A549 (cell line): ENCODE measurements around the gene STAT4. TPM values are rescaled to one million over a fixed set of nuclear protein-coding genes. Genes with fewer than 3 reads are reported as not detected.

Source experiments
- ATAC-seq, 2 experiments: fragments of 200-7000 bp in 1 of 2; fragments of >200 bp in 1 of 2; cut with Nextera tagmentation in 1 of 2; cut with Tn5 transposase in 1 of 2; 3 replicates each; pipeline versions ENCODE4 v1.8.0 to v1.9.1; 2018 to 2020; ENCODE audit warnings: mild to moderate bottlenecking in 1 of 2, moderate library complexity in 1 of 2
- CTCF ChIA-PET: fragments of 300-600 bp; sonication (Branson Sonifier 250); formaldehyde crosslinking; extraction: SDS; loops from one replicate; lab custom pipeline; 2021; ENCODE audit warnings: antibody characterized with exemption, inconsistent platforms; lab: Yijun Ruan, JAX
- POLR2A ChIA-PET: fragments of 350-600 bp; formaldehyde crosslinking; extraction: SDS; loops from one replicate; lab custom pipeline; 2021; ENCODE audit warnings: antibody characterized with exemption, inconsistent platforms; lab: Yijun Ruan, JAX
- DNase-seq, 2 experiments: peaks; one replicate each; pipeline versions ENCODE4 v3.0.0 to v3.0.0-alpha.2; 2011 to 2016; ENCODE audit warnings: low read depth in 1 of 2, low spot score in 1 of 2
- FAIRE-seq: peaks from 2 replicates; lab custom pipeline; 2011; peaks lifted over from hg19 to GRCh38; lab: Jason Lieb, UNC
- H3K27ac ChIP-seq, 2 experiments: fragments of >200 bp; sonication (Bioruptor Twin); formaldehyde crosslinking; 3 replicates each; pipeline ENCODE4 v1.5.1; 2016 to 2017
- H3K4me1 ChIP-seq: fragments of >200 bp; sonication (Bioruptor Twin); formaldehyde crosslinking; 3 replicates; pipeline ENCODE4 v1.6.1; 2016
- H3K4me2 ChIP-seq: fragments of >200 bp; sonication (Bioruptor Twin); formaldehyde crosslinking; 3 replicates; pipeline ENCODE4 v1.6.1; 2016
- H3K4me3 ChIP-seq: fragments of >200 bp; sonication (Bioruptor Twin); formaldehyde crosslinking; 3 replicates; pipeline ENCODE4 v1.5.1; 2016
- H3K9me3 ChIP-seq: fragments of >200 bp; sonication (Bioruptor Twin); formaldehyde crosslinking; 3 replicates; pipeline ENCODE4 v1.6.1; 2016
- CBX2 ChIP-seq: fragments of 200-600 bp; sonication (generic); IDR thresholded peaks from 2 replicates; pipeline ENCODE4 v1.6.1; 2016; ENCODE audit warnings: low read depth, mild to moderate bottlenecking, borderline replicate concordance
- CBX8 ChIP-seq: fragments of 200-600 bp; sonication (generic); IDR thresholded peaks from 2 replicates; pipeline ENCODE4 v1.6.1; 2016
- E2F6 ChIP-seq: IDR thresholded peaks from 2 replicates; pipeline ENCODE4 v1.6.1; 2012; ENCODE audit warnings: low read depth, borderline replicate concordance
- EHMT2 ChIP-seq: fragments of 200-600 bp; sonication (generic); IDR thresholded peaks from 2 replicates; pipeline ENCODE4 v1.6.1; 2016; ENCODE audit warnings: antibody characterized with exemption, low read depth, mild to moderate bottlenecking, moderate library complexity
- FOSB ChIP-seq: fragments of 250-450 bp; sonication (Bioruptor Pico); IDR thresholded peaks from 2 replicates; pipeline ENCODE4 v1.5.0; 2020; ENCODE audit warnings: mild to moderate bottlenecking, moderate library complexity
- FOXS1 ChIP-seq: fragments of 250-450 bp; sonication (Bioruptor Pico); IDR thresholded peaks from 2 replicates; pipeline ENCODE4 v1.5.0; 2020; ENCODE audit warnings: mild to moderate bottlenecking, moderate library complexity
- GATA3 ChIP-seq: IDR thresholded peaks from 2 replicates; pipeline ENCODE4 v1.6.1; 2012; ENCODE audit warnings: borderline replicate concordance
- HEYL ChIP-seq: fragments of 250-450 bp; sonication (Bioruptor Pico); IDR thresholded peaks from 2 replicates; pipeline ENCODE4 v1.8.0; 2021; ENCODE audit warnings: mild to moderate bottlenecking, moderate library complexity
- HMGXB4 ChIP-seq: fragments of 250-450 bp; sonication (Bioruptor Pico); IDR thresholded peaks from 2 replicates; pipeline ENCODE4 v1.5.0; 2021; ENCODE audit warnings: mild to moderate bottlenecking, moderate library complexity, borderline replicate concordance
- HOXB5 ChIP-seq: fragments of 250-450 bp; sonication (Bioruptor Pico); IDR thresholded peaks from 2 replicates; pipeline ENCODE4 v1.5.0; 2020; ENCODE audit warnings: mild to moderate bottlenecking, moderate library complexity
- JUN ChIP-seq, 2 experiments: fragments of >200 bp; sonication (Bioruptor Twin); formaldehyde crosslinking; IDR thresholded peaks; 2 replicates in 1 of 2; 3 replicates in 1 of 2; pipeline ENCODE4 v1.6.1; 2016 to 2017
- KDM1A ChIP-seq: fragments of 200-600 bp; sonication (generic); IDR thresholded peaks from 2 replicates; pipeline ENCODE4 v1.6.1; 2016; ENCODE audit warnings: low read depth, mild to moderate bottlenecking
- MAFK ChIP-seq: fragments of 450-650 bp; IDR thresholded peaks from 2 replicates; pipeline ENCODE4 v1.6.1; 2014; ENCODE audit not compliant: partially characterized antibody
- MAX ChIP-seq: IDR thresholded peaks from 2 replicates; pipeline ENCODE4 v1.6.1; 2012
- PBX3 ChIP-seq: IDR thresholded peaks from 2 replicates; pipeline ENCODE4 v1.6.1; 2012
- RFX5 ChIP-seq: fragments of 450-650 bp; IDR thresholded peaks from 2 replicates; pipeline ENCODE4 v1.7.1; 2014; ENCODE audit warnings: antibody characterized with exemption, mild to moderate bottlenecking, moderate library complexity
- RNF2 ChIP-seq: fragments of 200-600 bp; sonication (generic); IDR thresholded peaks from 2 replicates; pipeline ENCODE4 v1.6.1; 2016; ENCODE audit warnings: low read depth, mild to moderate bottlenecking, antibody characterized with exemption, moderate library complexity, borderline replicate concordance
- TFCP2L1 ChIP-seq: fragments of 250-450 bp; sonication (Bioruptor Pico); IDR thresholded peaks from 2 replicates; pipeline ENCODE4 v1.5.0; 2021; ENCODE audit warnings: mild to moderate bottlenecking
- ZFP36 ChIP-seq: fragments of 450-650 bp; IDR thresholded peaks from 2 replicates; pipeline ENCODE4 v1.6.1; 2014; ENCODE audit warnings: borderline replicate concordance; ENCODE audit not compliant: partially characterized antibody
- ZNF302 ChIP-seq: fragments of 250-450 bp; sonication (Bioruptor Pico); IDR thresholded peaks from 2 replicates; pipeline ENCODE4 v1.9.0; 2021; ENCODE audit warnings: inconsistent platforms, mild to moderate bottlenecking, moderate library complexity
- ZSCAN20 ChIP-seq: fragments of 250-450 bp; sonication (Bioruptor Pico); IDR thresholded peaks from 2 replicates; pipeline ENCODE4 v1.8.0; 2022; ENCODE audit warnings: mild to moderate bottlenecking, moderate library complexity
- WGBS: methylation state at CpG from one replicate; pipeline ENCODE4 v1.1.6; 2017; ENCODE audit errors: missing lambda C conversion rate; 5-methylcytosine and 5-hydroxymethylcytosine counted together
- polyA plus RNA-seq, 4 experiments: library from polyadenylated mRNA; depleted of rRNA in 3 of 4; stranded (reverse); fragments of >200 nt; fragmentation: RNase III in 1 of 4; extraction: RNeasy Plus Mini Kit Qiagen cat#74134 plus additional on column Dnase treatment in 1 of 4; gene quantifications; 2 replicates in 3 of 4; 3 replicates in 1 of 4; pipeline ENCODE4 v1.2.3, GENCODE V29; 2011 to 2017

Gene STAT4
- polyA plus RNA-seq, 2 of the 4 experiments (the other 2 are of a cell fraction), result 11.6 to 34.4 TPM

- FAIRE-seq (no peak), ATAC-seq (no peak), DNase-seq (no peak)
- Histone ChIP-seq H3K4me1 (0 out of 3 replicates have a peak, but pooled peaks cover 4% of the 10 kb centered on the region), H3K4me3 (no peak overlapping the region), H3K27ac (no peak overlapping the region), H3K4me2 (no peak overlapping the region), H3K9me3 (no peaks in the 10 kb centered on the region)
- TF ChIP-seq ZNF302 (CRISPR knock-in tag), result no peak
- no peak for TF ChIP-seq ZSCAN20 (CRISPR knock-in tag)
- TF ChIP-seq TFCP2L1 (CRISPR knock-in tag), result no peak
- no peak for TF ChIP-seq E2F6
- WGBS, result 77% methylated on average over 1 of the region's 1 CpG
- ChIA-PET POLR2A (no interaction called here), CTCF (interaction anchor here (1.2 kb wide), 1 partner anchor 61 kb away, joined by 4 read pairs; no protein-coding TSS in a partner anchor)
Observed at GRCh38 chr2:191103774-191104173, 47.0 kb downstream of the STAT4 start.

- ChIA-PET CTCF (no interaction called here), POLR2A (no interaction called here)
- no peak for TF ChIP-seq HEYL
- TF ChIP-seq FOXS1 (CRISPR knock-in tag), result no peak
- TF ChIP-seq KDM1A, result no peak
- no peak for TF ChIP-seq JUN (IDR thresholded peaks at IDR 0.05)
- TF ChIP-seq HMGXB4 (CRISPR knock-in tag), result no peak
- no peak for TF ChIP-seq HOXB5 (CRISPR knock-in tag)
- TF ChIP-seq MAFK, result no peak
- TF ChIP-seq PBX3, result no peak
- TF ChIP-seq GATA3, result no peak
- no peak for TF ChIP-seq CBX8
- TF ChIP-seq E2F6, result no peak
- TF ChIP-seq FOSB, result no peak
- TF ChIP-seq MAX, result no peak
- no peak for TF ChIP-seq CBX2
- no peak for TF ChIP-seq RNF2
- no peak for TF ChIP-seq EHMT2
- TF ChIP-seq RFX5, result no peak
- no peak for TF ChIP-seq ZFP36
- no peak for TF ChIP-seq TFCP2L1 (CRISPR knock-in tag)
- ATAC-seq, result no peak
- Histone ChIP-seq H3K9me3 (no peaks in the 10 kb centered on the region), H3K4me2 (no peak overlapping the region), H3K4me1 (0 out of 3 replicates have a peak, but pooled peaks cover 4% of the 10 kb centered on the region), H3K27ac (no peak overlapping the region), H3K4me3 (no peak overlapping the region)
- no peak for FAIRE-seq
- DNase-seq, result no peak
- 89% methylated on average over 5 of the region's 5 CpGs for WGBS
Observed at GRCh38 chr2:191100216-191100615, 50.6 kb downstream of the STAT4 start.
